PFSK-1 (cell line): ENCODE results near the gene CELA2A.

Experiments used
- POLR2AphosphoS5 ChIP-seq: IDR thresholded peaks from 2 replicates; pipeline ENCODE4 v1.6.1; 2012; ENCODE audit warnings: low read depth, mild to moderate bottlenecking, control low read depth, low read length, moderate library complexity
- TAF1 ChIP-seq: IDR thresholded peaks from 2 replicates; pipeline ENCODE4 v1.6.1; 2012; ENCODE audit warnings: low read length, control low read depth, borderline replicate concordance; ENCODE audit not compliant: insufficient read depth
- TF ChIP-seq, protein P1 (sequence below), 2 experiments: IDR thresholded peaks; 2 replicates each; pipeline versions ENCODE4 v1.6.1 to v1.8.0; 2011 to 2012; ENCODE audit warnings: low read depth in 2 of 2, low read length in 2 of 2, control low read depth in 1 of 2, inconsistent platforms in 1 of 2, mild to moderate bottlenecking in 1 of 2, moderate library complexity in 1 of 2; ENCODE audit not compliant: insufficient read depth in 1 of 2

DNA sequence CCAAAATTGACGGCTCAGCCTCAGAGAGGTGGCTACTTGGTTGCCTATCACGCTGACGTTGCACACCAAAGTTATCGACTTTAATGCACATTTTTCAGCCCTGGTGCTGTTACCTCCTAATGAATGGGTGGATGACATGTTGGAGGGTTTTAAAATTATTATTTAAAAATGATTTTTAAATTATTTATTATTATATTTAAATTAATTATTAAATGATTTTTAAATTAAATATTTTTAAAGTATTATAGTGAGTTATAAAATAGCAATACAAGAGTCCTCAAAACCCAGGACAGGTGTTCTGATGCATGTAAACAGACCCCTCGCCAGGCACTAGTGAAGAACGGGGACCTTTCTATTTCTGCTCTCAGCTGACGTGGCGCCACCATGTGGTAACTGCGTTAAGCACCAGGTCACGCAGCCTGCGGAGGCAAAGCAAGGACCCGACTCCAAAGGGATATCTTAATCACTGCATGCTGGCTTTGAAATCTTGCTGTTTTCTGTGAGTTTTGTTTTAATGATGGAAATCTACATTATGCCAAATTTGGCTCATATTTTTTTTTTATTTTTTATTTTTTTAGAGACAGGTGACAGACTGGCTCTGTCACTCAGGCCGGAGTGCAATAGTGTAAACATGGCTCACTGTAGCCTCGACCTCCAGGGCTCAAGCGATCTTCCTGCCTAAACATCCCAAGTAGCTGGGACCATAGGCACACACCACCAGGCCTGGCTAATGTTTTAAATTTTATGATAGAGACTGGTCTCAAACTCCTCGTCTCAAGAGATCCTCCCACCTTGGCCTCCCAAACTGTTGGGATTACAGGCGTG, 44.9 kb downstream of the CELA2A start:
- TF ChIP-seq POLR2AphosphoS5 (no peak), TAF1 (no peak)
- TF ChIP-seq, protein P1, sequence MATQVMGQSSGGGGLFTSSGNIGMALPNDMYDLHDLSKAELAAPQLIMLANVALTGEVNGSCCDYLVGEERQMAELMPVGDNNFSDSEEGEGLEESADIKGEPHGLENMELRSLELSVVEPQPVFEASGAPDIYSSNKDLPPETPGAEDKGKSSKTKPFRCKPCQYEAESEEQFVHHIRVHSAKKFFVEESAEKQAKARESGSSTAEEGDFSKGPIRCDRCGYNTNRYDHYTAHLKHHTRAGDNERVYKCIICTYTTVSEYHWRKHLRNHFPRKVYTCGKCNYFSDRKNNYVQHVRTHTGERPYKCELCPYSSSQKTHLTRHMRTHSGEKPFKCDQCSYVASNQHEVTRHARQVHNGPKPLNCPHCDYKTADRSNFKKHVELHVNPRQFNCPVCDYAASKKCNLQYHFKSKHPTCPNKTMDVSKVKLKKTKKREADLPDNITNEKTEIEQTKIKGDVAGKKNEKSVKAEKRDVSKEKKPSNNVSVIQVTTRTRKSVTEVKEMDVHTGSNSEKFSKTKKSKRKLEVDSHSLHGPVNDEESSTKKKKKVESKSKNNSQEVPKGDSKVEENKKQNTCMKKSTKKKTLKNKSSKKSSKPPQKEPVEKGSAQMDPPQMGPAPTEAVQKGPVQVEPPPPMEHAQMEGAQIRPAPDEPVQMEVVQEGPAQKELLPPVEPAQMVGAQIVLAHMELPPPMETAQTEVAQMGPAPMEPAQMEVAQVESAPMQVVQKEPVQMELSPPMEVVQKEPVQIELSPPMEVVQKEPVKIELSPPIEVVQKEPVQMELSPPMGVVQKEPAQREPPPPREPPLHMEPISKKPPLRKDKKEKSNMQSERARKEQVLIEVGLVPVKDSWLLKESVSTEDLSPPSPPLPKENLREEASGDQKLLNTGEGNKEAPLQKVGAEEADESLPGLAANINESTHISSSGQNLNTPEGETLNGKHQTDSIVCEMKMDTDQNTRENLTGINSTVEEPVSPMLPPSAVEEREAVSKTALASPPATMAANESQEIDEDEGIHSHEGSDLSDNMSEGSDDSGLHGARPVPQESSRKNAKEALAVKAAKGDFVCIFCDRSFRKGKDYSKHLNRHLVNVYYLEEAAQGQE (IDR thresholded peaks at IDR 0.05; ENCODE audit: insufficient read depth in 1 of 2, low read depth in 2 of 2, low read length in 2 of 2) = no peak
